Spleen (tissue), 11 donors: Measurements from ENCODE around the gene CNN2. TPM values are rescaled to one million over a fixed set of nuclear protein-coding genes. Genes with fewer than 3 reads are reported as not detected.

Experiments
- DNase-seq: peaks from one replicate; pipeline ENCODE4 v3.0.0-alpha.2; 2020
- H3K27ac ChIP-seq, 8 donors: fragments of 200-600 bp; sonication (generic) in 7 of 8; 1 replicate in 4 of 8; 2 replicates in 4 of 8; pipeline versions ENCODE4 v1.5.0 to v1.8.0; 2016 to 2021; ENCODE audit warnings: inconsistent platforms in 4 of 8, mild to moderate bottlenecking in 4 of 8, moderate library complexity in 1 of 8
- H3K27me3 ChIP-seq, 7 donors: fragments of 200-600 bp; sonication (generic) in 6 of 7; replicated peaks in 1 of 7; 1 replicate in 4 of 7; 2 replicates in 3 of 7; pipeline versions ENCODE4 v1.5.0 to v1.8.0; 2016 to 2021; ENCODE audit warnings: inconsistent platforms in 3 of 7, mild to moderate bottlenecking in 1 of 7
- H3K36me3 ChIP-seq, 6 donors: fragments of 200-600 bp; sonication (generic) in 5 of 6; 1 replicate in 4 of 6; 2 replicates in 2 of 6; pipeline versions ENCODE4 v1.5.0 to v1.8.0; 2016 to 2021; ENCODE audit warnings: inconsistent platforms in 2 of 6
- H3K4me1 ChIP-seq, 6 donors: fragments of 200-600 bp; sonication (generic) in 5 of 6; 1 replicate in 3 of 6; 2 replicates in 3 of 6; pipeline versions ENCODE4 v1.5.0 to v1.8.0; 2016 to 2021; ENCODE audit warnings: inconsistent platforms in 3 of 6
- H3K4me3 ChIP-seq, 8 donors: fragments of 200-600 bp; sonication (generic) in 7 of 8; 1 replicate in 4 of 8; 2 replicates in 4 of 8; pipeline versions ENCODE4 v1.5.0 to v1.8.0; 2016 to 2021; ENCODE audit warnings: inconsistent platforms in 4 of 8, mild to moderate bottlenecking in 4 of 8, moderate library complexity in 2 of 8
- H3K9me3 ChIP-seq, 8 donors: fragments of 200-600 bp; sonication (generic) in 7 of 8; 1 replicate in 4 of 8; 2 replicates in 4 of 8; pipeline versions ENCODE4 v1.5.0 to v1.8.0; 2016 to 2021; ENCODE audit warnings: inconsistent platforms in 4 of 8
- CTCF ChIP-seq, 11 experiments: fragments of 200-600 bp in 7 of 11; fragments of 450-650 bp in 4 of 11; sonication (generic) in 4 of 11; IDR thresholded peaks in 8 of 11; conservative IDR thresholded peaks in 3 of 11; 1 replicate in 7 of 11; 2 replicates in 4 of 11; pipeline versions ENCODE4 v1.4.0 to v1.8.0; 2016 to 2021; ENCODE audit warnings: antibody characterized with exemption in 11 of 11, inconsistent platforms in 4 of 11, mild to moderate bottlenecking in 1 of 11
- POLR2A ChIP-seq, 3 donors: fragments of 450-650 bp; IDR thresholded peaks; one replicate each; pipeline ENCODE4 v1.5.1; 2017; ENCODE audit warnings: antibody characterized with exemption in 3 of 3, mild to moderate bottlenecking in 1 of 3
- POLR2AphosphoS5 ChIP-seq, 3 donors: sonication (generic); formaldehyde crosslinking; IDR thresholded peaks; one replicate each; pipeline ENCODE4 v1.5.1; 2017; ENCODE audit warnings: antibody characterized with exemption in 3 of 3
- WGBS, 5 donors: extraction: QIAGEN DNeasy Blood & Tissue Kit in 3 of 5; methylation state at CpG; one replicate each; pipeline versions ENCODE4 v1.1.5 to v1.1.7; 2013 to 2018; 5-methylcytosine and 5-hydroxymethylcytosine counted together
- intact Hi-C: fragments of 100-400 bp; cut with DNase I; formaldehyde crosslinking; loops from one replicate; pipeline ENCODE4 v1.15.0; 2023; ENCODE audit warnings: low total_unique reads
- polyA plus RNA-seq, 3 donors: library from polyadenylated mRNA; stranded (reverse); fragments of 200-250 nt; gene quantifications; one replicate each; pipeline ENCODE4 v1.2.1, GENCODE V29; 2013
- total RNA-seq, 7 donors: library from RNA; depleted of rRNA in 3 of 7; stranded (reverse); fragments of >200 nt in 3 of 7; fragmentation: NEBNext Ultra II Directional in 4 of 7; extraction: Animal tissue kit (Norgen Biotek cat#: 25700) in 4 of 7; gene quantifications; one replicate each; pipeline versions ENCODE4 v1.1.0 to v1.2.1, GENCODE V29; 2016 to 2021
- donor health status: healthy with polysubstance abuse.
- donor health status: DM: no; HTN: no; CAD: no; lungs with moderate emphysema.
- donor health status: DM: no; HTN: no; CAD: no.
- donor health status: Bipolar disorder and iron deficiency.
- donor health status: healthy.
- donor health status: DM: no; HTN: no; CAD: no.
- donor health status: DM: yes; HTN: yes; CAD: no.

CNN2 gene
- total and polyA plus RNA-seq, 10 donors, result 102 to 296 (median 188) TPM

- H3K4me1 ChIP-seq, result peaks cover 54 to 100% (median 91%) of the 10 kb centered on the region in 6 donors
- intact Hi-C loops, result no loop called here
- no peaks in the 10 kb centered on the region for H3K9me3 ChIP-seq
- peaks cover 0 to 18% (median 0%) of the 10 kb centered on the region in 7 donors for H3K27me3 ChIP-seq
- TF ChIP-seq POLR2AphosphoS5 (IDR thresholded peaks at IDR 0.05), result peak; percentile 56 to 78 (median 64)
- TF ChIP-seq CTCF (IDR thresholded peaks at IDR 0.05 in 8 of 11, conservative IDR thresholded peaks at IDR 0.05 in 3 of 11), result no peak
- TF ChIP-seq POLR2A (IDR thresholded peaks at IDR 0.05), result peak in 1 of 3 donors; percentile 57
- H3K4me3 ChIP-seq, result peak overlapping the region; percentile 77 to 97 (median 87)
- peak overlapping the region; percentile 80 to 98 (median 95) for H3K27ac ChIP-seq
- peaks cover 0 to 48% (median 33%) of the 10 kb centered on the region in 6 donors for H3K36me3 ChIP-seq
- 13 to 29% (median 17%) methylated on average over 21 to 45 of the region's 45 CpGs for WGBS, 5 donors
- peak; percentile 97 for DNase-seq
Observed at GRCh38 chr19:1068009-1069001, 41.9 kb downstream of the CNN2 start.

GRCh38 chr19:1069009-1069779, 42.8 kb downstream of the CNN2 start:
- Histone ChIP-seq H3K36me3 (peaks cover 0 to 57% (median 40%) of the 10 kb centered on the region in 6 donors), H3K27ac (peak overlapping the region; percentile 80 to 98 (median 95)), H3K9me3 (no peaks in the 10 kb centered on the region), H3K27me3 (peaks cover 0 to 18% (median 0%) of the 10 kb centered on the region in 7 donors), H3K4me1 (peaks cover 61 to 100% (median 94%) of the 10 kb centered on the region in 6 donors), H3K4me3 (peak overlapping the region; percentile 77 to 97 (median 87))
- peak; percentile 97 for DNase-seq
- intact Hi-C loops, result no loop called here
- TF ChIP-seq POLR2AphosphoS5 (IDR thresholded peaks at IDR 0.05), result peak; percentile 91 to 95 (median 92)
- TF ChIP-seq CTCF (IDR thresholded peaks at IDR 0.05 in 8 of 11, conservative IDR thresholded peaks at IDR 0.05 in 3 of 11), result peak in 6 of 11 experiments; percentile 7 to 46 (median 37)
- TF ChIP-seq POLR2A (IDR thresholded peaks at IDR 0.05), result no peak
- 10 to 16% (median 13%) methylated on average over 22 to 25 of the region's 25 CpGs for WGBS, 5 donors

GRCh38 chr19:1070576-1070930, 44.1 kb downstream of the CNN2 start:
- intact Hi-C loops, result loop anchor here (10.0 kb wide), 1 partner anchor 46 kb away; the partner anchor contains the start of genes CNN2, RNU6-2 and TMEM259
- peak overlapping the region in 6 of 8 donors; percentile 90 to 98 (median 96) for H3K27ac ChIP-seq
- no peak overlapping the region for H3K4me3 ChIP-seq
- H3K36me3 ChIP-seq, result peaks cover 0 to 70% (median 43%) of the 10 kb centered on the region in 6 donors
- H3K27me3 ChIP-seq, result peaks cover 0 to 18% (median 0%) of the 10 kb centered on the region in 7 donors
- 57 to 90% (median 75%) methylated on average over 18 to 21 of the region's 21 CpGs for WGBS, 5 donors
- peaks cover 60 to 100% (median 94%) of the 10 kb centered on the region in 6 donors for H3K4me1 ChIP-seq
- H3K9me3 ChIP-seq, result no peaks in the 10 kb centered on the region
- DNase-seq, result peak; percentile 77
- TF ChIP-seq CTCF (IDR thresholded peaks at IDR 0.05 in 8 of 11, conservative IDR thresholded peaks at IDR 0.05 in 3 of 11) (no peak), POLR2A (IDR thresholded peaks at IDR 0.05) (no peak), POLR2AphosphoS5 (IDR thresholded peaks at IDR 0.05) (no peak)
